Activated naive CD8-positive, alpha-beta T cell (primary cell): ENCODE data around the gene CA10.

Experiments used
- H3K27ac Mint-ChIP-seq: one replicate; pipeline ENCODE4 v1.8.0; 2021; ENCODE audit warnings: mixed read lengths
- H3K27me3 Mint-ChIP-seq: one replicate; pipeline ENCODE4 v1.8.0; 2021; ENCODE audit warnings: mixed read lengths
- H3K36me3 Mint-ChIP-seq: one replicate; pipeline ENCODE4 v1.8.0; 2021; ENCODE audit warnings: mixed read lengths
- H3K4me1 Mint-ChIP-seq: one replicate; pipeline ENCODE4 v1.8.0; 2021; ENCODE audit warnings: low read depth, mixed read lengths
- H3K4me3 Mint-ChIP-seq: one replicate; pipeline ENCODE4 v1.8.0; 2021; ENCODE audit warnings: mild to moderate bottlenecking, mixed read lengths
- H3K9me3 Mint-ChIP-seq: one replicate; pipeline ENCODE4 v1.8.0; 2021; ENCODE audit warnings: low read depth, mixed read lengths

CA10 gene

DNA sequence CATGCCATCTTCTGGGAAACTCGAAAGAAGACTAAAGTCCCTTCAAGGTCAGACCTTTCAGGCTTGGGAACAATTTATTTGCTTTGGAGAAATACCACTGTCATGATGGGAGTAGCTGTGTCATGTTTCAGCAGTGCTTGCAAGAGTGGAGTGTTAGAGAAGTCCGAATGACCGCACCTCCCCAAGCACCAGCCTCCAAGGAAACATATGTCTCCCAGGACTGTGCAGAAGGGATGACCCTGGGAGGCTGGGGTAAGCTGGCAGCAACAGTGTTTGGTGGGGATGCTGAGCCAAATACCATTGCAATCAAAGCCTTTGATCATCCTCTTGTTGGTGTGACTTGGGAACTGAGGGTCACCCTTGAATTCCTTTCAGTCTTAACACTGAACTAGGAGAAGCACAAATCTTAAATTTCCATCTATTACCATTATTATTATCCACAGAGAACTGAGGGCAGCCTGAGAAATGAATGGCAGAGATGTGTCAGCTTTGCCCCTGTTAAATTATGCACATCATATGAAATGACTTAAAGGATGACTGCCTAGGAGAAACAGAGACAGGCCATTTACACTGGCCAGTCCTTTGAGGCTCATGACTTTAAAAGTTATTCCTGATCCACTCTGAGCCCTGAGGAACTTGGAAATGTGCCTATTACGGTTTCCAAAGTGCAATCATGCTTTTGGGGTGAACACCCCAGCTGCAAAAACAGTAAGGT is 244.9 kb downstream of the CA10 start:
- H3K4me1 Mint-ChIP-seq, result no peaks in the 10 kb centered on the region
- H3K4me3 Mint-ChIP-seq, result no peak overlapping the region
- H3K27ac Mint-ChIP-seq, result no peak overlapping the region
- no peaks in the 10 kb centered on the region for H3K9me3 Mint-ChIP-seq
- H3K36me3 Mint-ChIP-seq, result no peaks in the 10 kb centered on the region
- H3K27me3 Mint-ChIP-seq, result peaks cover 3% of the 10 kb centered on the region

DNA sequence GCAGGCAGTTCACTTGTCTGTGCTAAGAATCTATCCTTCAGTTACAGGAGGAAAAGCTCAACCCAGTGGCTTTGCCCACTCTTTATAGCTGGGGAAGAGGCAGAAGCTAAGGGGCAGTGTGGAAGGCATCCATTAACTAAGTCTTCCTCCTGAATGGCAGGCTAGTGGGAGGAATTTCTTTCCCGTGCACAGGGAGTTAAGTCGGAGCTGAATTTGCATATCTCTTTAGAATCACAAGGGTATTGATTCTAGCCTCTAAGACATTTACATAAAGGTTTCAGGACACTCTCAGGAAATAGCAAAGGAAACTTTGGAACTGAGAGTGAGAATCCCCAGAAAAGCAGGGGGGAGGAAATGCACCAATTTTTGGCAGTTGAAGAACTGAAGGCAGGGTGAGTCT is 245.6 kb downstream of the CA10 start:
- no peaks in the 10 kb centered on the region for H3K4me1 Mint-ChIP-seq
- H3K9me3 Mint-ChIP-seq, result no peaks in the 10 kb centered on the region
- no peak overlapping the region for H3K27ac Mint-ChIP-seq

DNA sequence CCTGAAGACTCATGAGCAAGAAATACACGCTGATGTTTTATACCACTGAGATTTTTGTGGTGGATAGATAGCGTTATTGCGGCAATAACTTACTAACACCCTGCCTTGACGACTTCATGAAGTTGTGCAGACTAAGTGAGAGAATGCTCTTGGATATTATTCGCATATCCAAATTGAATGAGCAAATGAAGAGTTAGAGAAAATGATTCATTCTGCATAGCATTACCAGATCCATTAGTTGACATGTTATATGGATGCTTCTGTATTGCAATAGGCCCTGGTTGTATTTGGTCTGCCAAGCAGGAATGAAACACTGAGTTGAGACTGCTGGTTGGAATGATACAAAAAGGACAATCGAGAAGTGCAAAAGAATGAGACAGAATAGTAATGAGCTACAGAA is 247.3 kb downstream of the CA10 start:
- Mint-ChIP-seq H3K27ac (no peak overlapping the region), H3K4me3 (no peak overlapping the region), H3K4me1 (no peaks in the 10 kb centered on the region), H3K9me3 (no peaks in the 10 kb centered on the region), H3K27me3 (peaks cover 5% of the 10 kb centered on the region), H3K36me3 (no peaks in the 10 kb centered on the region)

More for the DNA sequence above, 245.6 kb downstream of the CA10 start:
- no peaks in the 10 kb centered on the region for H3K36me3 Mint-ChIP-seq
- H3K4me3 Mint-ChIP-seq, result no peak overlapping the region
- peaks cover 5% of the 10 kb centered on the region for H3K27me3 Mint-ChIP-seq

DNA sequence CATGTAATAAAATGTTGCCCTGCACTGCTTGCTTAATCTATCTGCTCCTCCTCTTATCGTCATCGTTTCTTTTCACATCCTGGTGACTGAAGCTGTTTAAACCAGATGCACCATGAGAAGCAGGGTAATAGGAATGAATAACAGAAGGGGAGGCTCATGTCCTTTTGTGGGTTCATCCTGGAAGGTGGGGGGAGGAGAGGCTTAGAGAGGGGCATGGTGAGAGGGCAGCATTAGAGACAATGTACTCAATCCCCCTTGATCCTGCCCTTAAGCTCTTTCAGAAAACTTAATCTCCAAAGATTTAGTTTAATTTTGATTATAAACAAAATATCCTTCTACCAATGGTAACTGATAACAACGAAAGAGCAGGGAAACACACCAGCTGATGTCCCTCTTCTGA is 248.5 kb downstream of the CA10 start:
- Mint-ChIP-seq H3K27me3 (peaks cover 5% of the 10 kb centered on the region), H3K4me3 (no peak overlapping the region), H3K4me1 (no peaks in the 10 kb centered on the region), H3K9me3 (no peaks in the 10 kb centered on the region), H3K36me3 (no peaks in the 10 kb centered on the region), H3K27ac (no peak overlapping the region)

DNA sequence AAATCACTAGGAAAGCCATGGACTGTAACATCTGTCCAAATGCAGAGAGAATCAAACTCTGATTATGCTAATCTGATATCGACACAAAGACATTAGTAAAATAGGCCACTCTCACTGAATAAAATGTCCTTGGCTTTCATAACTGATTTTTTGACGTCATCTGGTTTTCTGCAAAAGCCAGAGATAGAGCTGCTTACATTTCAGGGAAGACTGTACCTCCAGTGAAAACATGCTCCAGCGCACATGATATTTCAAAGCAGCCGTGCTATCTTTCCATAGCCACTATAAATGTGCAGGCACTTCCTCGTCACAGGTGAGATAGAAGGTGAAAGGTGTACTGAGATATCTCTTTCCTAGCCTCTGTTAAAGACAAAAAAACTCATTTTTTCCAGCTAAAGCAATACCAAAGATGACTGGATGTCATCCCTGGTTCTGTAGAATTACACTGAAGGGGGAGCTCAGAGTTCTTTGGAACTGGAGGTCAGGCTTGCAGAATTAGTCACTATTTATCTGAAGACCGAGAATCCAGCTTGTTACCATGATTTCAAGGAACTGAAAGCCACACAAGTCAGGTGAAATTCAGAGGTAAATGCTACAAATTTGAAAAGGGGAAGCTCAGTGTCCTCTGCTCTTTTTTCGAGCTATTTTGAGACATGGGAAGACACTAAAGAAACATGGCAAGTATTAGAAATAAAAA is 249.5 kb downstream of the CA10 start:
- Mint-ChIP-seq H3K27ac (no peak overlapping the region), H3K27me3 (peaks cover 4% of the 10 kb centered on the region), H3K36me3 (no peaks in the 10 kb centered on the region), H3K9me3 (no peaks in the 10 kb centered on the region), H3K4me1 (no peaks in the 10 kb centered on the region), H3K4me3 (no peak overlapping the region)

DNA sequence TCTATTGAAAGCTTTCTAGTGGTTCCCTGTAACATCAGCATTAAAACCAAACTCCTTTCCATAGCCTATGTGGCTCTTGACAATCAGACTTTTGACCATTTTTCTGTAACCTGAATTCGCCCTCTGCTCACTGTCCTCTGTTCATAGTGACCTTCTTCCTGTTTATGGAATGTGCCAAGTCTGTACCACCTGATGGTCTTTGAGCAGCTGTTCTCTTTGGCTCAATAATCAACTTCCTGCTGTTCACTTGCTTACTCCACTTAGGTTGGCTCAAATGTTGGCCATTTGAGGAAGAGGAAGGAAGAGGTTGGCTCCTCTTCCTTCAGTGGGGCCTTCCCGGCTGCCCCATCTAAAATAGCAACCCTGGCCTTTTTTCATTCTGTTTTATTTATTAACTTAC is 251.5 kb downstream of the CA10 start:
- Mint-ChIP-seq H3K4me3 (no peak overlapping the region), H3K9me3 (no peaks in the 10 kb centered on the region), H3K27me3 (peaks cover 7% of the 10 kb centered on the region), H3K4me1 (no peaks in the 10 kb centered on the region), H3K27ac (no peak overlapping the region), H3K36me3 (no peaks in the 10 kb centered on the region)

DNA sequence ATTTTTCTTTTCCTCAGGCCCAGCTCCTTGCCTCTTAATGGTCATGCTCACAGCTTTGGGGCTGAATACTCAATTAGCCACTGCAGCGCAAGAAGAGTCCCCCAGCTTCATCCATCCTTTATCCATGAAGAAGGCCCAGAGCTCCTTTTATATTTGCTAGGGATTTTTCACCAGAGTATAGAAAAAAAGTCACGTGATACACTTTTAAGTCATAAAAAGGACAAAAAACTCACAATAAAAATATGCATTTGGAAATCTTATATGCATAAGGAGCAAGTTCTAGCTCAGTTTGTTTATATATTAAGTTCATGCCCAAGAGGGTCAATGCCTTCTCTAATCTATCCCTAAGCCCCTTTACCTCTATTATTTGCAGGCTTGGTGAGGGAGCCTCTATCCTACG is 254.1 kb downstream of the CA10 start:
- H3K36me3 Mint-ChIP-seq, result no peaks in the 10 kb centered on the region
- H3K4me3 Mint-ChIP-seq, result no peak overlapping the region
- H3K4me1 Mint-ChIP-seq, result no peaks in the 10 kb centered on the region
- peaks cover 13% of the 10 kb centered on the region for H3K27me3 Mint-ChIP-seq
- no peak overlapping the region for H3K27ac Mint-ChIP-seq
- H3K9me3 Mint-ChIP-seq, result no peaks in the 10 kb centered on the region

DNA sequence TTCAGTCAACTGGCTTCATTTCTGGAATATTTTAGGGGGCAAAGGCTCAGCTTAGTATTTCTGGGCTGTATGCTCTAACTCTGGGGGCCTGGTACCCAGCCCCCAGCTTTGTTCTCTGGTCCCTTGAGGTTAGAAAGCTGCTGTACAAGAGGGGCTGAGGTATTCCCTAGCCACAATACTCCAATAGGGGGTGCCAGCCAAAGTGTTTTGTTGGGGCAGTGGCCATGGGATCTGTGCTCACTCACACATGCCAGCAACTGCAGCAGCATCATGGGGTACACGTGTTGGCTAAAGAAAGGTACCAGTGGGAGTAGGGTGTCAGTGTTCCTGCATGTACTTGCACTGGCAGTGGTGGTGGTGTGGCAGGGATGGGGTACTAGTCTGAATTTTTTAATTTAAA is 257.3 kb downstream of the CA10 start:
- H3K36me3 Mint-ChIP-seq, result no peaks in the 10 kb centered on the region
- H3K4me1 Mint-ChIP-seq, result no peaks in the 10 kb centered on the region
- H3K4me3 Mint-ChIP-seq, result no peak overlapping the region
- H3K9me3 Mint-ChIP-seq, result no peaks in the 10 kb centered on the region
- H3K27ac Mint-ChIP-seq, result no peak overlapping the region
- H3K27me3 Mint-ChIP-seq, result peaks cover 11% of the 10 kb centered on the region

DNA sequence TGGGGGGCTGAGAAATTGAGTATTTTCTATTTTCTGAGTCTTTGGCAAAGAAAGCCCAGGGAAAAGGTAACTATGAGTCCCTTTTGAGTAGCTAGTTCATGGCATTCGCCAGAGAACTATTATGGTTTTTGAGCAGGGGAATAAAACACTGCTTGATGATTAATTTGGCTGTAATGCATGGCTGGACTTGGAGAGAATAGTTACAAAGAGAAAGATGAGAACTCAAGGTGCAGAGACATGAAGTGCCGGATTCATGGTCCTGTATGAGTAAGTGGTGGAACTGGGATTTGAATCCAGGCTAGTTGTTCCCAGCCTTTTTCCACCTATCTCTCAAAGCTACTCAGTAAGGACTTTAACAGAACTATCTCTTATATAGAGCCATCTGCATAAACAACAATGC is 266.6 kb downstream of the CA10 start:
- no peak overlapping the region for H3K4me3 Mint-ChIP-seq
- no peaks in the 10 kb centered on the region for H3K9me3 Mint-ChIP-seq
- H3K36me3 Mint-ChIP-seq, result no peaks in the 10 kb centered on the region
- H3K27me3 Mint-ChIP-seq, result peaks cover 2% of the 10 kb centered on the region
- no peak overlapping the region for H3K27ac Mint-ChIP-seq
- no peaks in the 10 kb centered on the region for H3K4me1 Mint-ChIP-seq

DNA sequence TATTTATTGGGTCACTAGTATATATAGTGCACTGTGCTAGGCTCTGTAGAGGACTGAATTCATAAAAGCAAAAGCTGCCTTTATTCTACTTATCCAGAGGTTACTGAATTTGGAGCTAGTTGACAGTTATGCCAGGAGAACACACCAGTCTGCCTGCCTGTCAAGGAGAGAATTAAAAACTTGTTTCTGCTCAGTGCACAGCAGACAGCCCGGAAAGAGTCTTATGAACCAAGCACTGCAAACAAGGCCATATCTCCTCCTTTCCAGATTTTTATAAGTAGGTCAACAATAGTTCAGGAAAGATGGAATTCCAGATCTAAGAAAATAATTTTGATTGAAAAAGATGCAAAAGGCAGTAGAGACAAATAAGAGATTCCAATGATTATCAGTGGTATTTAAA is 267.8 kb downstream of the CA10 start:
- no peaks in the 10 kb centered on the region for H3K9me3 Mint-ChIP-seq
- H3K36me3 Mint-ChIP-seq, result no peaks in the 10 kb centered on the region
- H3K4me1 Mint-ChIP-seq, result no peaks in the 10 kb centered on the region
- no peak overlapping the region for H3K4me3 Mint-ChIP-seq
- peaks cover 3% of the 10 kb centered on the region for H3K27me3 Mint-ChIP-seq
- H3K27ac Mint-ChIP-seq, result no peak overlapping the region

DNA sequence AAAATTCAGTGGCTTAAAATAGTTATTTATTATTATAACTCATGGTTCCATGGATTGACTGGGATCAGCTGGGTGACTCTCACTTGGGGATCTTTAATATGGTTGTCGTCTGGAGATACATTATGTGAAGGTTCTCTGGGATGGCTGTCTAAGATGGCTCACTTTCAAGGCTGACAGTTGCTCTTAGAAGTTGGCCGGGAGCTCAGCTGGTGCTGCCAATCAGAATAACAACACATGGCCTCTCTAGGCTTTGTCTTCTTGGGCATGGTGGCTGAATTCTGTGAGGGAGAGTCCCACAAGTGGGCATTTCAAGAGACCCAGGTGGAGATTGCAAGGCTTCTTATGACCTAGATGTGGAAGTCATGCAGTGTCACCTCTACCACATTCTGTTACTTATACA is 269.7 kb downstream of the CA10 start:
- no peak overlapping the region for H3K4me3 Mint-ChIP-seq
- no peak overlapping the region for H3K27ac Mint-ChIP-seq
- H3K9me3 Mint-ChIP-seq, result no peaks in the 10 kb centered on the region
- H3K4me1 Mint-ChIP-seq, result no peaks in the 10 kb centered on the region
- no peaks in the 10 kb centered on the region for H3K36me3 Mint-ChIP-seq
- peaks cover 5% of the 10 kb centered on the region for H3K27me3 Mint-ChIP-seq

DNA sequence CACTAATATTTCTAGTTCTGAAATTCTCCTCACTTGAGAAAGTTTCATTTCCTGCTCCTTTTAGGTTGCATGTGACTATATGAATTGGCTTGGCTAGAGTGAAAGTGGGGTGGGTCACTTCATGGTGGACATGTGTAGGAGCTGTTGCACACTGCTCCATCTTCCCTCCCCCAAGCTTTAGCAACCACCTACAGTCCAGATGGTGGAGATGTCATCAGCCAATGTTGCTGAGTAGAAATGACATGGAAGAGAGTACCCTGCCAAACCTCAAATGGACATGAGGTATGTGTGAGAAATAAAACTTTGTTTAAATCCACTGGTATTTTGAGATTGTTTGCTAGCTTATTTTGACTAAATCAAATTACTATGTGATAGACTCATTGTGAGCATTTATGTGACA is 281.5 kb downstream of the CA10 start:
- peaks cover 9% of the 10 kb centered on the region for H3K27me3 Mint-ChIP-seq
- H3K4me3 Mint-ChIP-seq, result no peak overlapping the region
- H3K4me1 Mint-ChIP-seq, result no peaks in the 10 kb centered on the region
- H3K27ac Mint-ChIP-seq, result no peak overlapping the region
- peaks cover 4% of the 10 kb centered on the region for H3K9me3 Mint-ChIP-seq
- H3K36me3 Mint-ChIP-seq, result no peaks in the 10 kb centered on the region

DNA sequence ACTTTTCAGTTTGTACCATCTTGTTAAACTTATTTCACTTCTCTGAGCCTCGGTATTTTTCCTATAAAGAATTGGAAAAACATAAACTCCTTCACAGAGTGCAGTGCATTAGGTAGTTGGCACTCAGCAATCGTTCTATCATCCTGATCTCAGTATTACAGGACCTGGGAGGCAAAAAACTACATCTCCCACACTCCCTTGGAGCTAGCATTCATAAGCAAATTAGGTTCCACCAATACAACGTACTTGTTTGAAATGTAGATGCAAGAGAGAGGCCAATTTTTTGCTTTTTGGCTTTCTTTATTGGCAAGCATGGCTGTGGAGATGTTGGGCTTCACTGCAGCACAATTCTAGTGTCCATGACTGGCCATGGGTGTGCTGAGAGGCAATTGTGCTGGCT is 285.2 kb downstream of the CA10 start:
- no peak overlapping the region for H3K27ac Mint-ChIP-seq
- no peaks in the 10 kb centered on the region for H3K36me3 Mint-ChIP-seq
- H3K4me1 Mint-ChIP-seq, result no peaks in the 10 kb centered on the region
- peaks cover 6% of the 10 kb centered on the region for H3K27me3 Mint-ChIP-seq
- H3K4me3 Mint-ChIP-seq, result no peak overlapping the region
- H3K9me3 Mint-ChIP-seq, result peaks cover 8% of the 10 kb centered on the region

DNA sequence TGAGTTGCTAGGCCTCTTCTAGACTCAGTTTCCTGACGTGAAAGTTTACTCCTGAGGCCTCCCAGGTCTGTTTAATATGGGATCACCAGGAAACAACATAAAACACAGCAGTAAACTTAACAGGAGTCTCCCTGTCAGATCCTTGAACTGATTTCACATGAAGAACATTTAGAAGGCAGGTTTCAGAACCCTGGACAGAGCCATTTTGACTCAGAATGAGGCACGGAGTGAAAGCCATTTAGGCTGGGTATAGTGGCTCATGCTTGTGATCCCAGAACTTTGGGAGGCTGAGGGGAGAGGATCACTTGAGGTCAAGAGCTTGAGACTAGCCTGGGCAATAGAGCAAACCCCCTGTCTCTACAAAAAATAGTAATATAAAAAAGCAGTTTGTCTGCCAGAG is 289.1 kb downstream of the CA10 start:
- no peak overlapping the region for H3K27ac Mint-ChIP-seq
- H3K9me3 Mint-ChIP-seq, result peaks cover 5% of the 10 kb centered on the region
- no peak overlapping the region for H3K4me3 Mint-ChIP-seq
- H3K36me3 Mint-ChIP-seq, result no peaks in the 10 kb centered on the region
- peaks cover under 1% of the 10 kb centered on the region for H3K27me3 Mint-ChIP-seq
- H3K4me1 Mint-ChIP-seq, result no peaks in the 10 kb centered on the region

DNA sequence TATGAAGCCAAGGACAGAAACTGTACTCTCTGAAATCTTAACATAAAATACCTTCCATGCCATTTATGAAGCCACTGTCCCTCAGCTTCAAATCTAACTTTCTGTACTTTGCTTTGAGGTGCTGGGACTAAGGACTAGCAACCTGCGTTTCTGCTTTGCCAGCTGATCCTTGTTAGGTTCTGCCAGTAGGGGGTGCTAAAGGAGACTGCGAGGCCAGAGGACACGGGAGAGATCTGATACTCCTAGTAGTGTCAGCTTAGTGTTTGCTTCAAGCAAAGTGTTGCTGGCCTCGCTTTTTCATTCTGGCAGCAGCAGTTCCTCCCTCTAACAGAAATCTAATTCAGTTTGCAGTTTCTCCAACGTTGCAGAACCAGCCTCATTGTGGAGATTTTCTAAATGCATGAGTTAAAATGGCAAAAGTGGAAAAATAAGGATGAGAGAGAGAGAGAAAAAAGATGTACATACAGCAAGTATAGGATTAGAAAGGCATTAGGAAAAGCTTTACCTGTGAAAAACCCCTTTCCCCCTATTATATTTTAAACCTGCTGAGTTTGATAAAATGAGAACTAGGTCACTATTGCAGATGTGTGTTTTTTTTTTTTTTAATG is 297.5 kb downstream of the CA10 start:
- H3K4me3 Mint-ChIP-seq, result no peak overlapping the region
- no peaks in the 10 kb centered on the region for H3K36me3 Mint-ChIP-seq
- H3K27me3 Mint-ChIP-seq, result peaks cover 5% of the 10 kb centered on the region
- H3K4me1 Mint-ChIP-seq, result no peaks in the 10 kb centered on the region
- H3K9me3 Mint-ChIP-seq, result peaks cover 5% of the 10 kb centered on the region
- H3K27ac Mint-ChIP-seq, result no peak overlapping the region
